Stomach (tissue), 9 donors: Measurements from ENCODE around the gene SOX11. TPM values are rescaled to one million over a fixed set of nuclear protein-coding genes. Genes with fewer than 3 reads are reported as not detected.

Source experiments
- DNase-seq, 2 donors: peaks; one replicate each; pipeline versions ENCODE4 v3.0.0 to v3.0.0-alpha.2; 2013 to 2019
- H3K27ac ChIP-seq, 5 donors: fragments of 200-600 bp in 4 of 5; sonication (generic) in 4 of 5; one replicate each; pipeline ENCODE4 v1.5.1; 2013 to 2019; ENCODE audit warnings: mild to moderate bottlenecking in 1 of 5, moderate library complexity in 1 of 5
- H3K27me3 ChIP-seq, 3 donors: fragments of 200-600 bp; sonication (generic); one replicate each; pipeline ENCODE4 v1.5.1; 2017 to 2019; ENCODE audit warnings: mixed run types in 1 of 3
- H3K36me3 ChIP-seq, 4 donors: fragments of 200-600 bp; sonication (generic); 1 replicate in 3 of 4; 2 replicates in 1 of 4; pipeline ENCODE4 v1.5.1; 2016 to 2019
- H3K4me1 ChIP-seq, 4 donors: fragments of 200-600 bp; sonication (generic); one replicate each; pipeline ENCODE4 v1.5.1; 2016 to 2019
- H3K4me3 ChIP-seq, 4 donors: fragments of 200-600 bp; sonication (generic) in 3 of 4; one replicate each; pipeline ENCODE4 v1.5.1; 2016 to 2019; ENCODE audit warnings: mild to moderate bottlenecking in 1 of 4
- H3K9me3 ChIP-seq, 4 donors: fragments of 200-600 bp; sonication (generic); one replicate each; pipeline ENCODE4 v1.5.1; 2016 to 2019
- EP300 ChIP-seq: sonication (generic); formaldehyde crosslinking; IDR thresholded peaks from one replicate; pipeline ENCODE4 v1.6.1; 2017; ENCODE audit warnings: antibody characterized with exemption
- POLR2A ChIP-seq, 4 donors: fragments of 450-650 bp; IDR thresholded peaks; one replicate each; pipeline ENCODE4 v1.6.1; 2016; ENCODE audit warnings: antibody characterized with exemption in 4 of 4, control low read depth in 2 of 4, mild to moderate bottlenecking in 1 of 4, moderate library complexity in 1 of 4
- POLR2AphosphoS5 ChIP-seq, 3 donors: sonication (generic); formaldehyde crosslinking; IDR thresholded peaks; one replicate each; pipeline ENCODE4 v1.6.1; 2016; ENCODE audit warnings: antibody characterized with exemption in 3 of 3
- WGBS, 5 donors: extraction: QIAGEN DNeasy Blood & Tissue Kit in 3 of 5; methylation state at CpG; one replicate each; pipeline versions ENCODE4 v1.1.5 to v1.1.7; 2013 to 2018; 5-methylcytosine and 5-hydroxymethylcytosine counted together
- intact Hi-C: fragments of 100-400 bp; cut with DNase I; formaldehyde crosslinking; loops from one replicate; pipeline ENCODE4 v1.15.1; 2023; ENCODE audit warnings: low total_unique reads
- polyA plus RNA-seq, 3 donors: library from polyadenylated mRNA; stranded (reverse); fragments of 200-250 nt; gene quantifications; one replicate each; pipeline ENCODE4 v1.2.3, GENCODE V29; 2013
- total RNA-seq, 5 donors: library from RNA; depleted of rRNA; stranded (reverse); fragments of >200 nt; gene quantifications; one replicate each; pipeline versions ENCODE4 v1.1.0 to v1.2.3, GENCODE V29; 2014 to 2016
- TF ChIP-seq, protein P1 (sequence below), 7 experiments: fragments of 450-650 bp in 4 of 7; fragments of 200-600 bp in 3 of 7; sonication (generic) in 3 of 7; IDR thresholded peaks; one replicate each; pipeline ENCODE4 v1.5.1; 2016 to 2019; ENCODE audit warnings: antibody characterized with exemption in 7 of 7, control low read depth in 2 of 7, mild to moderate bottlenecking in 1 of 7
- donor health status: healthy with polysubstance abuse.
- donor health status: Bipolar disorder and iron deficiency.
- donor health status: healthy.

SOX11 gene
- total and polyA plus RNA-seq, 8 donors = 0.06 to 3.7 (median 0.11) TPM; not detected in 4

DNA sequence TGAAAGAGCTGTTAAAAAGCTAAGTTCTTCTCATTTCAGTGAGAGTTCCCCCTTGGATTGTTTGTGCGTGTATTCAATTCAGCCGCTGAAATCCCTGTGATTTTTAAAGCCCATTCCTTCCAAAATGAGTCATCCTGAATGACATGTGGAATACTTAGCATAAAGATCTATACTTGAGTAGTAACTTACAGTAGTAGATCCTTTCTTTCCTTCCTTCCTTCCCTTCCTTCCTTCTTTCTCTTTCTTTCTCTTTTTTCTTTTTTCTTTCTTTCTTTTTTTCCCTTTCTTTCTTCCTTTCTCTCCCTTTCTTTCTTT is 18.2 kb upstream of the SOX11 start:
- Histone ChIP-seq H3K27ac (no peak overlapping the region), H3K36me3 (no peaks in the 10 kb centered on the region), H3K4me1 (peaks cover 0 to 13% (median 9%) of the 10 kb centered on the region in 4 donors), H3K27me3 (peaks cover 0 to 47% (median 15%) of the 10 kb centered on the region in 3 donors), H3K4me3 (no peak overlapping the region), H3K9me3 (no peaks in the 10 kb centered on the region)
- no peak for DNase-seq
- WGBS, 5 donors = 2 to 18% (median 9%) methylated on average over 2 of the region's 2 CpGs
- TF ChIP-seq EP300 = no peak
- TF ChIP-seq, protein P1, sequence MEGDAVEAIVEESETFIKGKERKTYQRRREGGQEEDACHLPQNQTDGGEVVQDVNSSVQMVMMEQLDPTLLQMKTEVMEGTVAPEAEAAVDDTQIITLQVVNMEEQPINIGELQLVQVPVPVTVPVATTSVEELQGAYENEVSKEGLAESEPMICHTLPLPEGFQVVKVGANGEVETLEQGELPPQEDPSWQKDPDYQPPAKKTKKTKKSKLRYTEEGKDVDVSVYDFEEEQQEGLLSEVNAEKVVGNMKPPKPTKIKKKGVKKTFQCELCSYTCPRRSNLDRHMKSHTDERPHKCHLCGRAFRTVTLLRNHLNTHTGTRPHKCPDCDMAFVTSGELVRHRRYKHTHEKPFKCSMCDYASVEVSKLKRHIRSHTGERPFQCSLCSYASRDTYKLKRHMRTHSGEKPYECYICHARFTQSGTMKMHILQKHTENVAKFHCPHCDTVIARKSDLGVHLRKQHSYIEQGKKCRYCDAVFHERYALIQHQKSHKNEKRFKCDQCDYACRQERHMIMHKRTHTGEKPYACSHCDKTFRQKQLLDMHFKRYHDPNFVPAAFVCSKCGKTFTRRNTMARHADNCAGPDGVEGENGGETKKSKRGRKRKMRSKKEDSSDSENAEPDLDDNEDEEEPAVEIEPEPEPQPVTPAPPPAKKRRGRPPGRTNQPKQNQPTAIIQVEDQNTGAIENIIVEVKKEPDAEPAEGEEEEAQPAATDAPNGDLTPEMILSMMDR (IDR thresholded peaks at IDR 0.05) = no peak
- no peak for TF ChIP-seq POLR2A (IDR thresholded peaks at IDR 0.05)
- TF ChIP-seq POLR2AphosphoS5 (IDR thresholded peaks at IDR 0.05) = no peak
- intact Hi-C loops = no loop called here

DNA sequence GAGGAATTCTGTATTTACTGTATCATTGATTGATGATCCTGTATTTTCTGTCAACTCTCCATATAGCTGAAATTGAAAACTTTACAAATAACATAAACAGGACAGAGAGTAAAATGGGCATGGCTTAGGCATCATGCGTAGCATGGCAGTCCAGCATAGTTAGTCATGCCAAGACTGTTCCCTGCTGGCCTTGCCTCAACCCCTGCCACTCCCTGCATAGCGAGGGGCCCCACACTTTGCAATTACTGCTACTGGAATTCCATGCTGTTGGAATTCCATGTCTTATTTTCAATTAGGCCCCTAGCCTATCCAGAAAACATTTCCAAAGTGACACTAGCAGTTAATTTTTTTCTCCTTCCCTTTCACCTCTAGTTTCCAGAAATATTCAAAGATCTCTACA is 15.1 kb upstream of the SOX11 start:
- Histone ChIP-seq H3K4me3 (no peak overlapping the region), H3K9me3 (no peaks in the 10 kb centered on the region), H3K4me1 (peaks cover 0 to 13% (median 9%) of the 10 kb centered on the region in 4 donors), H3K36me3 (no peaks in the 10 kb centered on the region), H3K27ac (no peak overlapping the region), H3K27me3 (peaks cover 0 to 42% (median 15%) of the 10 kb centered on the region in 3 donors)
- TF ChIP-seq, protein P1 (IDR thresholded peaks at IDR 0.05) = no peak
- no peak for TF ChIP-seq EP300
- no peak for TF ChIP-seq POLR2A (IDR thresholded peaks at IDR 0.05)
- TF ChIP-seq POLR2AphosphoS5 (IDR thresholded peaks at IDR 0.05) = no peak
- intact Hi-C loops = no loop called here
- DNase-seq = no peak
- WGBS, 5 donors = 74 to 85% (median 79%) methylated on average over 2 of the region's 2 CpGs

DNA sequence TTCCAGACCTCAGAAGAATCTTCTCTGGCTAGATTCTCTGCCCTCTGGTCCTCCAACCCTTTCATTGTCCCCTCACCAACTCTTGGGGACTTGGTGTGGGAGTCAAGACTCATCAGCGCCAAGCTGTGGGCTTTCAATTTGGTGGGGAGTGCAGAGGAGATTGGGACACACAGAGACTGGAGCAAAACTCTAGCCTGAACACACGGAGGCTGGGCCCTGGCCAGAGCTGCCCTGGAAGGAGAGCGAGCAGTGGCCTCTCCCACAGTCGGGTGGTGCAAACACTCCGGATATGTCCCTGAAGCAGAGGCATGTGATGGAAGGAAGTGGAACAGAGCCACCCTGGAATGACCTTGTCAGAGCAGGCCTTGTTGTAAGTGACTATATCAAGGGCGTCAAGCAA is 8.7 kb upstream of the SOX11 start:
- Histone ChIP-seq H3K9me3 (no peaks in the 10 kb centered on the region), H3K36me3 (no peaks in the 10 kb centered on the region), H3K4me1 (no peaks in the 10 kb centered on the region), H3K4me3 (no peak overlapping the region), H3K27ac (no peak overlapping the region), H3K27me3 (peaks cover 0 to 54% (median 0%) of the 10 kb centered on the region in 3 donors)
- intact Hi-C loops = no loop called here
- TF ChIP-seq, protein P1 (IDR thresholded peaks at IDR 0.05) = no peak
- no peak for DNase-seq
- WGBS, 5 donors = 90 to 92% (median 90%) methylated on average over 5 to 6 of the region's 6 CpGs

DNA sequence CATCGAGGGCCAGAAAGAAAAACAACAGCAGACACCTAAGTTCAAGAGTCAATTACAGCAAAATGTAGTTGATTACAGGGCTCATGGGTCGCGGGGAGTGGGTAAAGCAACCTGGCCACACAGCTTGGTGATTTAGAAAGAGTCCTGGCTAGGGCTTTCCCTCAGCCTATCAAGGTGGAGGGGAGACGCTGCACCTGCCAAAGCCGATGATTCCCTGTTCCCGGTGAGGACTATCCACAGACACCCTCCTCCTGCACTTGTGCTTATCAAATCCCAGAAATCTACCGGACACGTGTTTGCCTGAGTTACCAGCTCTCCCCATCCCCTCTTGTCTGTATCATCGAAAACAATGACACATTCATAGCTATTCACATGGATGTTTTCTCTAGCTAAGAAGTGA is 7.0 kb upstream of the SOX11 start:
- TF ChIP-seq POLR2AphosphoS5 (IDR thresholded peaks at IDR 0.05) = no peak
- no peak for TF ChIP-seq POLR2A (IDR thresholded peaks at IDR 0.05)
- TF ChIP-seq, protein P1 (IDR thresholded peaks at IDR 0.05) = no peak
- no peak for TF ChIP-seq EP300
- Histone ChIP-seq H3K27me3 (peaks cover 0 to 62% (median 2%) of the 10 kb centered on the region in 3 donors), H3K4me1 (no peaks in the 10 kb centered on the region), H3K27ac (no peak overlapping the region), H3K4me3 (no peak overlapping the region), H3K9me3 (no peaks in the 10 kb centered on the region), H3K36me3 (no peaks in the 10 kb centered on the region)
- no peak for DNase-seq
- WGBS, 5 donors = 49 to 68% (median 58%) methylated on average over 9 of the region's 9 CpGs
- intact Hi-C loops = no loop called here
